ENCODE data around the gene CMBL.
"Not testable (repeated sequence)": the region's sequence is repeated elsewhere in the genome, so short reads cannot be mapped to it uniquely, and the experiment has no call there.

The CMBL gene

DNA sequence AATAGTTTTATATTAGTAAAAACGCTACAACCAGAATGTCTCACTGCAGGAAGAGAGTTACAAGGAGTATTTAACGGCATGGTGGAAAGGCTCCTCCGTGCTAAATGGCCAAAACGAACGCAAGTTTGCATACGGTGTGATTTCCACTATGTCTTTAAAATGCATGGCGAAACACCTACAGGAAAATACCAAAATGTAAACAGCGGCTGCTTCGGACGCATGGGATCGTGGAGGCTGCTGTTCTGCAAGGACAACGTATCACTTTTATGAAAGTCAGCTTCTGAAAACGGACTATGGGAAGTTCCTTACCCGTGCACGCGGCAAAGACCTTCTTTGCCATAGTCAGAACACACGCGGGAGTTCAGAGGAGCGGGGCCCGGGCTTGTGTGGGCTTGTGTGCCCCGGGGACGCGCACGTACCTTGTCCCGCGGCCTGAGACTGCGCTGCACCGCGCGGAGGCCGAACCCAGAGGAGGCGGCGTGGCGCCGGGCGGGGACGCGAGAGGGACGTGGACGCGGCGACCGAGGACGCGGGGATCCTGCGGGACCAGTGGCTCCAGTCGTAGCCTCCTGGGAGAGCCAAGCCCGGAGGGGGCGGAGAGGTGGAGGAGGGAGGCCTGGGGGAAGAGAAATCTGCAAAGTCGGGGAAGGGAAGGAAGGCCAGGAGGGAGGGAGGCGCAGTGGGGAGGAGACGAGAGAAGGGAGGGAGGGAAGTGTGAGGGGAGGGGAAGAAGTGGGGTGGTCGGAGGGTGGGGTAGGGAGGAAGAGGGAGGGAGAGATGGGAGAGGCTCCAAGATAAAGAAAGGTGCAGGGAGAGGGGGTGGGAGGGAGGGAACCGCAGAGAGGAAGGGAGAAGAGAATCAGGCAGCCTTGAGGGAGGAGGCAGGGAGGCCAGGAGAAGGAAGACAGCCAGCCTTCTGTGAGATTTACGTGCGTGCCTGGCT is at the start of gene CMBL:
CMBL (minus strand) TSS at position 697 of the 943 bp plus-strand sequence. CDS start 17,140 bp downstream, outside the sequence.
- in situ Hi-C loops (cut with MboI; ENCODE audit: low sequenced_read_pairs), result no loop called here

DNA sequence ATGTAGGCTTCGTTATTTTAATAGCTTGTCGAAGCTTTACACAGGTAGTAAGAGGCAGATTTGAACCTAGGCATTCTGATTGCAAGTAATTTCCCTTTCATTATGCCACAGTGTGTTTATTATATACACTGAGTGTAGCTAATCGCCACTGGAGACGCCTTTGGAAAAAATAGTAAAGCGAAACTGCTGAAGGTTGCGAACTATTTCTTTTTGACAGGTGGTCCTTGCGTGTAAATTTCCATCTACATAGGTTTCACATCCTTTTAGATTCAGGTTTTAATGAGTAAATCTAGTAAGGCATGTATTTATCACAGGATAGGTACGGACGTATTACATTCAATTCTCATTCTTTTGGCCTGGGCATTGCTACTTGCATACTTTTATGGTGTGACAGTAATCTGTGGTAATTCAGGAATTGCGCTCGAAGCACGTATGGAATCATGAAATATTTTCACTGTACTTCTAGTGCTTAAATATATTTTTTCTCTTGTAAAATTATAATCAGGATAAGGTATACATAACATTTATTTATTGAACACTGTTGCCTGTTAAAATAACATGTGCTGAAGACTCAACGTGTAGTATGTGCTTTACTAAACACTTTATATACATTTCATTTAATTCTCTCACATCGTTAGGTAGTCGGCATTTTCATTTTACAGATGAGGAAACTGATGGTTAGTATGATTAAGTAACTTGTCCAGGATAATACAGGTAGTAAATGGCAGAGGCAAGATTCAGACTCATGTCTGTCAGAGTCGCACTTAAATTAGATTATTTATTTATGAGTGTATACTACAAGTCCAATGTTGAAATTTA is 47.6 kb upstream of the CMBL start:
- in situ Hi-C loops (cut with MboI; ENCODE audit: low sequenced_read_pairs), result no loop called here

DNA sequence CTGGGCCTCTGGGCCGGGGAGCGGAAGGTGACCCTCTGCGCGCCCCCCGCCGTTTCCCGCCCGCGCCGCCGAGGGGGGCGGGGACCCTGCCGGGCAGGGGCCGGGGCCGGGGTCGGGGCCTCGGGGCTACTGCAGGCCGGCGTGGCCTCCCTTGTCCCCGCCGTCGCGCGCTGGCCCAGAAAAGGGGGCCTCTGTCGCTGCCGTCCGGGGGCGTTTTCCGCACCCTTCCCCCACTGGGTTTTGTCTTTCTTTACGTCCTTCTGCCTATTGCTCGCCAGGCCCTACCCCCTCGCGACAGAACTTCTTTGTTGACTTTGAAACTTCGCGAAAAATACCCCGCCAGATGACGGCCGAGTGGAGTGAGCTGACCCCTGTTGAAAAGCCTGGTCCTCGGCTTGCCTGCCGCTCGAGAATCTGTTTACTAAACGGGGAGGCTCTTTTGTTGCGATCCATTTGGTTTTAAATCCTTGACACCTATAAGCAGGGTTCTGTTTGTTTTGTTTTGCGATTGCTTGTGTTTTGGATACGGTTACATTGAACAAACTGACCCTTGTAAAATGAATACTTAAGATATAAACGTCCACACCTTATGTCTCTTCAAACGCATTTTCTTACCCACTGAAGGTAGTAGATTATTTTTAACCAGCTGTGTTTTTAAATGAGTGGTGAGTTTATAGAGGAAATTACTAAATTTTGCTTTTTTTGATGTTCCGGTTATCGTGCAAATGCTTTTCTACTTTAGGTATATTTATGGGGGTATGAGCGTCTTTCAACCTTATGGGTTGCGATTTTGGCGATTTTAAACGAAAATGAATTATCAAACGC is 46.6 kb upstream of the CMBL start:
- in situ Hi-C loops (cut with MboI; ENCODE audit: low sequenced_read_pairs), result no loop called here

DNA sequence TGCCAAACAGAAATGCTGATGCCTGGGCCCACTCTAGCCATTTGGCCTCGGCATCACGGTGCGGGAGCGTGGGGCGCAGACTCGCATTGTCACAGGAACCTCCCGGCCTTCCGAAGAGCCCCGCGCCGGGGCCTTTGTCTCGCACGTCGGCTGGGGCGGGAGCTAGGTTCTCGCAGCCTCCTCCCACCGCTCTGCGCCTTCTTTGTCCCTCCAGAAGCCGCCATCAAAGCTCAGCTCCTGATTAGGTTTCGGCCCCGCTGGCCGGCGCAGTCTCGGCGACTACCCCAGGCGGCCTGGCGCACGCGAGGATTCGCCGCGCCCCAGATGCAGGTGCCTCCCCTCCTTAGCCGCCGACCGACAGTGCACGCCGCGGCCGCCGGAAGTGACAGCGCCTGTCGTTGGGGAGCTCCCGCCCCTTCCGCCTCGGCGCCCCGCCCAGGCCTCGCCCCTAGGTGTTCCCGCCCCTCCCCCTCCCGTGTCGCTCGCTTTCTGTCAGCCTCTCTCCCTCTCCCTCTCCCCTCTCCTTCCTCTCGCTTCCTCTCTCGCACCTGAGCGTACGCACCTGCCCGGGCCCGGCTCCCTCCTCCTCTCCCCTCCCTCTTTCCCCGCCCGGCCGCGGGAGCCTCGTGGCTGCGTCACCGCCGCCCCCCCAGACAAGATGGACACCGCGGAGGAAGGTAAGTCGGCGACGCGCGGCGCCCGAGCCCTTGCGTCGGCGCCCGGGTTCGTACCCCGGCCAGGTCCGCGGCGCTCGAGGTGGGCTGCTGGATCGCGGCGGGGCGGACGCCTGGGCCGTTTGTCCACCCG is 45.7 kb upstream of the CMBL start, which contains the start of gene MARCHF6:
MARCHF6 (plus strand) TSS at position 455 of the 807 bp plus-strand sequence; CDS start at position 659, 204 bp downstream.
- in situ Hi-C loops (cut with MboI; ENCODE audit: low sequenced_read_pairs), result no loop called here

DNA sequence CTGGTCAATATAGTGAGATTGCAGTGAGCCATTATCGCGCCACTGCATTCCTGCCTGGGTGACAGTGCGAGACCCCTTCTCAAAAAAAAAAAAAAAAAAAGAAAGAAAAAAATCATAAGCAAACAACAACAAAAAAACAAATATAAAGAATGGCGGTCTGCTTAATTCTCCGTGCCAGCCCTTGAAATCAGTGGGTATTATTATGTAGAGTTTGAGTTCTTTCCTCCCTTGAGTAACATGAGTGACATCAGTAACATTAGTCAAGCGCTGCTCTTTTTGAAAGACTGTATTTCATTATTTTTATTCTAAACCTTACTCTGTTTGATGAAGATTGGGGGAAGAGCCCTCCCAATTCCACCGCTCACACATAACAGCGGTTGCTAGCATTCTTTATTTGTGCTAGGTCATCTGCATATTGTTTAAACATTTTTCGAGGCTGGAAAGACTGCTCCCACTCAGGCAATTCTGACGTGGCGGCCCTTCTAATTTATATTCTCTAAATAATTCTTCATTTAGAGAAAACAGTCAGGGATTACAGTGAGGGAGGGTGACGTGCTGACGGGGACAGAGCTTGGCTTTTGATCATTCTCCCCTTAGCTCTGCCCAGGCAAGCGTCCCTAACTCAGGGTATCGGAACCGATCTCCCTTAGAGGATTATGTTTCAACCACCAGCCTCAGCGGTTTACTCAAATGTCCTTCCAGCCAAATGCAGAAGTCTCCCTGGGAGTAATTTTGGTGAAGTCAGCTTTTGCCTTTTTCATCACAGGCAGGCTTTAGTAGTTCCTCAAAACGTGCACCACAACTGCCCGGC is 44.9 kb upstream of the CMBL start:
- in situ Hi-C loops (cut with MboI; ENCODE audit: low sequenced_read_pairs), result no loop called here

DNA sequence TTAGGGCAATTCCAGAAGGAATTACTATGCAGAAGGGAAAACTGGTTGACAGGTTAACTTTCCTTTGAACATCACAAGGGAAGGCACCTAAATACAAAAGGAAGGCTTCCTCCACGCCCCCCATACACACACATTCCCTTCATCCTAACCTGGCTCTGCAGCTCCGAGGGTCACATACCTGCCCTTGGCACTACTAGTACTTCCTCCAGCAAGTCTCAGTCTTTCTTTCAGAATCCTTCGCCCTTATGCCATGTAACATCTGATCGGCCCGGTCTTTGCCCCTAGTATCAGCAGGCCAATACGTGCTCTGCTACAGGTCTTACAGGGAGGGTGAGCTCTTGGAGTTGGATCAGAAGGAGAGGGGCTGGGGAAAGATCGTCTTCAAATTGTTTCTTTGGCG is 44.2 kb upstream of the CMBL start:
- in situ Hi-C loops (cut with MboI; ENCODE audit: low sequenced_read_pairs), result no loop called here

DNA sequence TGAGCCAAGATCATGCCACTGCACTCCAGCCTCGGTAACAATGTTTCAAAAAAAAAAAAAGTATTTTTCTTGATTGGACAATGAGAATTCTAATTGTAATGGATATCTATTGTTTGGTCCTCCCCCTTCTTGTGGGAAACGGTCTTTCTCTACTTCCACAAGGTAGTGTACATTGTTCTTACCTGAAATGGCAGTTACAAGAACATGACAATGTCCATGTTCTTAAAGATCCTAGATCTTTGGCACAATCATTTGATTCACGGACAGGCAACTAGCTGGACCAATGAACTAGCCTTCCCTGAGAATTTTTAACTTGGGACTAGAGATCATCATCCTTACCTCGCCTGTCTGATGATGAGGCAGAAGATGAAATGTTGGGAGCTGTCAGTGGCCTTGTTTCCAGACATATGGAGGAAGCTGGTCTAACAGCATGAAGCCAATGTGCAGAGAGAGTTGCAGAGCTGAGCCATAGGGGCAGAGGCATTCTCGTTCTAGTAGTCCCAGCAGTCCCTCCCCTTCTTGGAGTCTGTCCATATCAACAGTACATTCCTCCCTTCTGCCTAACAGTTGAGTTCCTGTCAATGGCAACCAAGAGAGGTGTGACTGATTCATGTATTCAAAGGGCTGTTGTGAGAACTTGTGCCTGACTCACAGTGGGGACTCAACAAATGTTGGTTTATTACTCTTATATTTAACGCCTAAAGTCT is 43.6 kb upstream of the CMBL start:
- in situ Hi-C loops (cut with MboI; ENCODE audit: low sequenced_read_pairs), result no loop called here

DNA sequence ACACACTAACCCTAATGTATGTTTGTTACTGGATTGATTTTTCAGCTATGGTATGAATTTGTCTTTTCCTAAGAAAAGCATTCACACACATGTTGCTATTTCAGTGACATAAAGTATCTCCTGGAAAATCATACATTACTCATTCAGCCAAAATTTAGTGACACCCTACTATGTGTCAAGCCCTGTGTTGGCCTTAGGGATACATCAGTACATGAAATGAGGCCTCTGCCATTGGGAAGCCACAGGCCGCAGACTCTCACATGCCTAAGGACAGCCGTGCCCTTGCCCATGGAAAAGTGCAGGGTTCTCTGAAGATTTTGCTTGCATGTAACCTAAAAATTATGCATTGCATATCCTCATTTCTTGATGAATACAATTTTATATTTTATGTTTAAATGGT is 40.6 kb upstream of the CMBL start:
- in situ Hi-C loops (cut with MboI; ENCODE audit: low sequenced_read_pairs), result no loop called here

DNA sequence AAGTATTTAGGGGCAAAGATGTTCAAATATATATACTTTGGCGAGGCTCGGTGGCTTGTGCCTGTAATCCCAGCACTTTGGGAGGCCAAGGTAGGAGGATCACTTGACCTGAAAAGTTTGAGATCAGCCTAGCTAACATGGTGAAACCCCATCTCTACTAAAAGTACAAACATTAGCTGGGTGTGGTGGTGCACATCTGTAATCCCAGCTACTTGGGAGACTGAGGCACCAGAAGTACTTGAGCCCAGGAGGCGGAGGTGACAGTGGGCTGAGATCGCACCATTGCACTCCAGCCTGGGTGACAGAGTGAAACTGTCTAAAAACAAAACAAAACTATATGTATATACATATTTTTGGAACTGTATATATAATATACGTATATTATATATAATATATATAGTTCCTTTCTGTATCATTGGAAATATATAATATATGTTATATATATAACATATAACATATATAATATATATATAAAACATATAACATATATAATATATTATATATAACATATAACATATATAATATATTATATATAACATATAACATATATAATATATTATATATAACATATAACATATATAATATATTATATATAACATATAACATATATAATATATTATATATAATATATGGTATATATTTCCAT is 36.9 kb upstream of the CMBL start:
- in situ Hi-C loops (cut with MboI; ENCODE audit: low sequenced_read_pairs), result not testable (repeated sequence)

DNA sequence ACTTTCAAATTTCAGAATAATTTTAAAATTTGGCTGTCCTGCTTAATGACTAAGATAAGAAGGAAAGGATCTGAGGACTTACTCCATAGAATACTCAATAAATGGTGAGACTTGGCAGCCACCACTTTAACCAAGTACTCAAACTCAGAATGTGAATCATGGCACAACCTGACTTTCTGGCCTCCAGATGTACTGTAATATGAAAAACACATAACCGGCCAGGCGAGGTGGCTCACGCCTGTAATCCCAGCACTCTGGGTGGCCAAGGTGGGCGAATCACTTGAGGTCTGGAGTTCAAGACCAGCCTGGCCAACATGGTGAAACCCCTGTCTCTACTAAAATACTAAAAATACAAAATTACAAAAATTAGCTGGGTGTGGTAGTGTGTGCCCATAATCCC is 35.8 kb upstream of the CMBL start:
- in situ Hi-C loops (cut with MboI; ENCODE audit: low sequenced_read_pairs), result no loop called here

DNA sequence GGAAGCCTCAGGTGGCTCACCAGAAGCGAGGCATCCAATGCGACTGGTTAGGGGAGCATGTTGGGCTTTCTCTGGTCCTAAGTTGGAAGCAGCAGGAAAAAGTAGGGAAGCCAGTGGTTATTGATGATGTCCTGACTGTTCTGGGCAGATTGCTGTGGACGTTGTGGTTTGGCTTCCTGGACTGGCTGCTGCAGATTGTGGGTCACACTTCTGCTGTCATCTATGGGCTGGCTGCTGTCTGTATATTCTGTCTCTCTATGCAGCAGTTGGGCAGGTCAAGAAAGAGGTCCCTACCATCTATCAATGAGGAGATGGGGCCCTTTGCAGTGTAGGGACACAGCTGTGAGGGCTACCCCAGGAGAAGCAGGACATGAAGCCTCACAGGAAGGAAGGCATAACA is 32.3 kb upstream of the CMBL start:
- in situ Hi-C loops (cut with MboI; ENCODE audit: low sequenced_read_pairs), result no loop called here

DNA sequence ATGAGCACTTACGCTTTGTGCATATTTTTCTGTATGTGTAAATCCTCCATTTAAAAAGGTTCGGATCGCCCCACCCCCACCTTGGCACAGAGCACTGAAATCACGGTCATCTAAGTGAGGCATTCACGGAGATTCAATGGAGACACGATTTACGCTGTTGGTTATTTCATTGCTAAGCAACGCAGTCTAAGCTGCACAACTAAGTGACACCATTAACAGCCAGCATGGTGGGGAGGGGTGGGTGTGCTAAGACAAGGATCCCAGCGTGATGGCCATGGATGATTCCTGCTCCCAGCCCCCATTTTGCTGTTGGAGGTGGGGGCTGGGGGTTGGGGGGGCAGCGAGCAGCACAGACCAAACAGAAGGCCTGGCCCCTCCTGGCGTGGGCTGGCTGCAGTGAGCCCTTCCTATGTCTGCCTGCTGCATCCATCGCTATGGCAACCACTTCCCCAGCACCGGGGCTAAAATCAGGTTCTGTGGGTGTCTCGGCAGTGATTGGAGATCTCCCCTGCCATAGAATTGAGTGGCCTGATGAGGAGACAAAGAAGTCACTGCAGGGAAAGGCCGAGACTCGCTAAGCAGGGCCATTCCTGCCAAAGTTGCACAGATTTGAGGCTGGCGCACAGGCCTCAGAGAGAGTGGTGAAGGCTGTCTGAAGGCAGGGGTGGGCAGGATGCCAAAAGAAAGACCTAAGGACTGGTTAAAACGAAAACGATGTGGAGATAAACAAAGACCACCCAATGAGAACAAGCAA is 31.5 kb upstream of the CMBL start:
- in situ Hi-C loops (cut with MboI; ENCODE audit: low sequenced_read_pairs), result no loop called here

DNA sequence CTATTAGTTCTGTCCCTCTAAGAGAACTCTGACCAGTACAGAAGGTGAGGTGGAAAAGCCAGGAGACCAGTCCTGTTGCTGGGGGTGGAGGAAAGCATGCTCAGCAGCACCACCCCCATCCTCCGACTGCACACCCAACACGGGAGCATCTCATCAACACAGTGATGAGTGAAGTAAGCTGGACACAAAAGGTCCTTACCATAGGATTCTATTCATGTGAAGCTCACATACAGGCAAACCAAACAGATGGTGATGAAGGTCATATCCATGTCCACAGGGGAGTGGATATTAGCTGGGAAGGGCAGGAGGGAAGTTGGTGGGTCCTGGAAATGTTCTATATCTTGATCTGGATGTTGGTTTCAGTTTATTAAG is 31.0 kb upstream of the CMBL start:
- in situ Hi-C loops (cut with MboI; ENCODE audit: low sequenced_read_pairs), result no loop called here

DNA sequence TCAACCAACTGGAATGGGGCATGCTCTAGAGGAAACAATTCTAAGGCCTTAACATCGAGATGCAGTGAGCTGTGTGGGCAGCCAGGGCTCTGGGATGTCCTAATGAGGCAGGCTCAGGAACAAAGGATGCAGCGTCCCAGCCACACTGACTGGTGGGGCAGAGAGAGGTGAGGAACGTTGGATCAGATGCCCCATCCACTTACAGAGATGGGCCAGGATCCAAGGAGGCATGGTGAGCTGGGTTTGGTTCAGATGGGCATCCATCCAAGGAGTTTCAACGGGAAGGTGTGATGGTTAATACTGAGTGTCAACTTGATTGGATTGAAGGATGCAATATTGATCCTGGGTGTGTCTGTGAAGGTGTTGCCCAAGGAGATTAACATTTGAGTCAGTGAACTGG is 30.3 kb upstream of the CMBL start:
- in situ Hi-C loops (cut with MboI; ENCODE audit: low sequenced_read_pairs), result no loop called here

DNA sequence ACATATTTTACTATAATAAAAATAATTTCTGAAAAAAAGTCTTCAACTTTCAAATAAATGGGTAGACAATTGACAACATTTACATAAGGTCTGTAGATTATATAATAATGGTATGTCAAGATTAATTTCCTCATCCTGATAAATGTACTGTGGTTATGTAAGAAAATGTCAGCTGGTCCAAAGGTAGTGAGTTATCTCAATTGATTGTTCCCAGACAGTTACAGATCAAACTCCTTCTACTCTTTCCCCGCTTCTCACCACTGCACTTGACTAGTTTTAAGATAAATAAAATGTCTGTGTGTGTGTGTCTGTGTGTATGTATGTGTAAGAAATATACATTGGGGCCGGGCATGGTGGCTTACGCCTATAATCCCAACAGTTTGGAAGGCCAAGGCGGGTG is 29.4 kb upstream of the CMBL start:
- in situ Hi-C loops (cut with MboI; ENCODE audit: low sequenced_read_pairs), result no loop called here

DNA sequence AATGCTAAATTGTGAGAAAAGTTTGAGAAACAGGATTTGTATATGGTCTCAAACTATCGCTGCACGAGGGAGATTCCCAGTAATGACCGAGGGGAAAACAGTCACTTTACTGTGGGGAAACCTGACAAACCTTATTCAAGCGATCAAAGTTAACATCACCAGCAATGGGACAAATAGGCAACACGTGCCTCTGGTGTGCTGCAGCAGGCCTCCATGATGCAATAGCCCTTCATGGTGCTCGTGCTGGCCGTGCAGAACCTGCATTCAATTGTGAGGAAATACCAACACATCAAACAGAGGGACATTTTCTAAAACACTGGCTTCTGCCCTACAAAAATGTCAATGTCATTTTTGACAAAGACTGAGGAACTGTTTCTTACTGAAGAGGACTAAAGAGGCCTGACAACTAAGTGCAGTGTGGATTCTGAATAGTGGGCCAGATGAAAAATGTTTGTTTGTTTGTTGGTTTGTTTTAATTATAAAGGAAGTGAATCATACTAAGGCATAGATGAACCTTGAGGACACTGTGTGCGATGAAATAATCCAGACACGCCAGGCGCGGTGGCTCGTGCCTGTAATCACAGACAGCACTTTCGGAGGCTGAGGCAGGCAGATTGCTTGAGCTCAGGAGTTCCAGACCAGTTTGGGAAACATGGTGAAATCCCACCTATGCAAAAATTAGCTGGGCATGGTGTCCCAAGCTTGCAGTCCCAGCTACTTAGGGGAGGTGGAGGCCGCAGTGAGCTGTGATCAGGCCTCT is 28.2 kb upstream of the CMBL start:
- in situ Hi-C loops (cut with MboI; ENCODE audit: low sequenced_read_pairs), result no loop called here

DNA sequence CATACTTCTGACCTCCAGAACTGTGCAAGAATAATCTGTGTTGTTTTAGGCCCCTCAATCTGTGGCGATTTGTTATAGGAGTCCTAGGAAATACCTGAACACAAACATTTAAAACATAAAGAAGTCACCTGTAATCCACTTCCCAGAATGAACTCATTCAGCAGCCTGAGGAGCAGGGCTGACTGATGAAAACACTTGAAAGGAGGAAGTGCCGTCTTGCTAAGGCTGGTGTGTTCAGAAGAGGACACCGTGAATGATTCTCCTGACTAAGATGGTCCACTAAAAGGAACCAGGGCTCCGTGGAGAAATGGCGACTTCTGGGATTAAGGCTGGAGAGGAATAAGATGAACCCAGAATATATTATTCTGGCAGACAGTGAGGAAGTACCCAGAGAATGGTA is 27.1 kb upstream of the CMBL start:
- in situ Hi-C loops (cut with MboI; ENCODE audit: low sequenced_read_pairs), result no loop called here

All from hTERT RPE-1 (cell line).